Chondrocyte (in vitro differentiated cells): ENCODE measurements around the gene COMMD1. TPM values are rescaled to one million over a fixed set of nuclear protein-coding genes. Genes with fewer than 3 reads are reported as not detected.
"Not testable (repeated sequence)": the region's sequence is repeated elsewhere in the genome, so short reads cannot be mapped to it uniquely, and the experiment has no call there.

Source experiments
- DNase-seq: peaks from one replicate; pipeline ENCODE4 v3.0.0; 2021; ENCODE audit warnings: mixed read lengths, low spot score
- H3K27ac Mint-ChIP-seq: one replicate; pipeline ENCODE4 v1.8.0; 2021; ENCODE audit warnings: mild to moderate bottlenecking, moderate library complexity, mixed read lengths; ENCODE audit not compliant: unreplicated experiment
- H3K27me3 Mint-ChIP-seq: 2 replicates; pipeline ENCODE4 v1.8.0; 2021; ENCODE audit warnings: low read depth, mixed read lengths
- H3K36me3 Mint-ChIP-seq: 2 replicates; pipeline ENCODE4 v1.8.0; 2021; ENCODE audit warnings: low read depth, mixed read lengths
- H3K4me1 Mint-ChIP-seq: 2 replicates; pipeline ENCODE4 v1.8.0; 2021; ENCODE audit warnings: low read depth, mild to moderate bottlenecking, mixed read lengths
- H3K4me3 Mint-ChIP-seq: one replicate; pipeline ENCODE4 v1.8.0; 2021; ENCODE audit warnings: mild to moderate bottlenecking, moderate library complexity, mixed read lengths; ENCODE audit not compliant: unreplicated experiment
- H3K9me3 Mint-ChIP-seq: 2 replicates; pipeline ENCODE4 v1.8.0; 2021; ENCODE audit warnings: low read depth, mixed read lengths
- total RNA-seq: library from RNA; stranded (reverse); gene quantifications from 3 replicates; pipeline ENCODE4 v1.2.1, GENCODE V29; 2021
- TF ChIP-seq, protein P1 (sequence below): fragments of 200-600 bp; sonication (generic); IDR thresholded peaks from 2 replicates; pipeline ENCODE4 v1.5.0; 2021; ENCODE audit warnings: antibody characterized with exemption, mild to moderate bottlenecking, moderate library complexity

The COMMD1 gene
- total RNA-seq, 1 donor from 2014 or later: 37.0 TPM

DNA sequence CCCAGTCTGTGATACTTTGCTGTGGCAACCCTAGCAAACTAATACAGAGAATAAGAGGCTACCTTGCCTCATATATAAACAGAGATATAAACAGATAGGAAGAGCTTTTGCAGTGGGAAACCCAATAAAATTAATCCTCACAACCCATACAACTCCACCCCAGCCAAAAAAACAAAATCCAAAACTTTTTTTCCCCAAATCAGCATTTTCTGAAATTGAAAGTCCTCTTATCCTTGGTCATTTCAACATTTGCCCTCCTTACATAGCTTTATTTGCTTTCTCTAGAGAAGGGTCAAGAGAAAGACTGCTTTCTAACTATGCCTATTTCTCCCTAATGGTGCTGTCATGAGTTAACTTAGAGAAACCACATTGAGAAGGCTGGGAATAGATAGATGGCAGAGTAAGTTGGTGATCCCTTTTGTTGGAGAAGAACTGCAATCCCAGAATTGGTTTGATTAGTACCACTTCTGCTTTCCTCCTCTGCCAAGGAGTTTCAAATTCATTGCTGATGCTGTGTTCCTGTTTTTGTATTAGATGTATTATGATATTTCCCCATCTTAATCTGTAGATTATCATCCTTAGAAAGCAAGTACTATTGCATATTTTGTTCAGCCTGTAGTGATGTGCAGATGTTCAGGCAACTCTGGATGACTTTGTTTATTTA lies 214.0 kb downstream of the COMMD1 start:
- Mint-ChIP-seq H3K4me1 (peaks cover 2% of the 10 kb centered on the region), H3K27me3 (no peaks in the 10 kb centered on the region), H3K4me3 (no peak overlapping the region), H3K36me3 (peaks cover 3% of the 10 kb centered on the region), H3K9me3 (peaks cover 4% of the 10 kb centered on the region), H3K27ac (no peak overlapping the region)
- no peak for DNase-seq
- TF ChIP-seq, protein P1, sequence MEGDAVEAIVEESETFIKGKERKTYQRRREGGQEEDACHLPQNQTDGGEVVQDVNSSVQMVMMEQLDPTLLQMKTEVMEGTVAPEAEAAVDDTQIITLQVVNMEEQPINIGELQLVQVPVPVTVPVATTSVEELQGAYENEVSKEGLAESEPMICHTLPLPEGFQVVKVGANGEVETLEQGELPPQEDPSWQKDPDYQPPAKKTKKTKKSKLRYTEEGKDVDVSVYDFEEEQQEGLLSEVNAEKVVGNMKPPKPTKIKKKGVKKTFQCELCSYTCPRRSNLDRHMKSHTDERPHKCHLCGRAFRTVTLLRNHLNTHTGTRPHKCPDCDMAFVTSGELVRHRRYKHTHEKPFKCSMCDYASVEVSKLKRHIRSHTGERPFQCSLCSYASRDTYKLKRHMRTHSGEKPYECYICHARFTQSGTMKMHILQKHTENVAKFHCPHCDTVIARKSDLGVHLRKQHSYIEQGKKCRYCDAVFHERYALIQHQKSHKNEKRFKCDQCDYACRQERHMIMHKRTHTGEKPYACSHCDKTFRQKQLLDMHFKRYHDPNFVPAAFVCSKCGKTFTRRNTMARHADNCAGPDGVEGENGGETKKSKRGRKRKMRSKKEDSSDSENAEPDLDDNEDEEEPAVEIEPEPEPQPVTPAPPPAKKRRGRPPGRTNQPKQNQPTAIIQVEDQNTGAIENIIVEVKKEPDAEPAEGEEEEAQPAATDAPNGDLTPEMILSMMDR: no peak

DNA sequence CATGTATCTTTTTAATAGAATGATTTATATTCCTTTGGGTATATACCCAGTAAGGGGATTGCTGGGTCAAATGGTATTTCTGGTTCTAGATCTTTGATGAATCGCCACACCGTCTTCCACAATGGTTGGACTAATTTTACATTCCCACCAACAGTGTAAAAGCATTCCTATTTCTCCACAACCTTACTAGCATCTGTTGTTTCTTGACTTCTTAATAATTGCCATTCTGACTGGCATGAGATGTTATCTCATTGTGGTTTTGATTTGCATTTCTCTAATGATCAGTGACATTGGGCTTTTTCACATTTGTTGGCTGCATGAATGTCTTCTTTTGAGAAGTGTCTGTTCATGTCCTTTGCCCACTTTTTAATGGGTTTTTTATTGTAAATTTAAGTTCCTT lies 220.8 kb downstream of the COMMD1 start:
- not testable (repeated sequence) for DNase-seq, H3K4me1 Mint-ChIP-seq, H3K27ac Mint-ChIP-seq, H3K4me3 Mint-ChIP-seq, H3K27me3 Mint-ChIP-seq, H3K36me3 Mint-ChIP-seq
- H3K9me3 Mint-ChIP-seq: peaks cover 11% of the 10 kb centered on the region

DNA sequence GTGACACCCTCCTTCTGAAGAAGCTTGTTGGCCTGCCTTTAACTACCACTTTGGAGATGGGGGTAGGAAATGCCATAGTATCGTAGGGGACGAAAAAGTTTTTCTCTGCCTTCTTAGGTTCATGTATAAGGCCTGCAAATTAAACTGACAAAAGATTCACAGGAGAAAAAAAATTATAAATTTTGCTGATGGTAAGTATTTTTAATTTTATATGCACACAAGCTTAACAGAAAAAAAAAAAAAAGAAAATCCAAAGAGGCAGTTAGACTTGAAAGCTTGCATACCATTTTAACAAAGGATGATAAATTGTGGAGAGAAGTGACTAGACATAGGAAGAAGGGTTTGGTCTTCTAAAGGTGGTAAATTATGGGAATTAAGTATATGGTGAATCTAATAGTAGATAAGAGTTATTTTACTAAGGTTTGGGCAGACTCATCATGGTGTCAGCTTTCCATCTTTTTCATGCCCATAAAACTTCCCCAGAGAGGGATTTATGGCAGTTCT lies 227.9 kb downstream of the COMMD1 start:
- TF ChIP-seq, protein P1: no peak
- no peak overlapping the region for H3K4me3 Mint-ChIP-seq
- no peak for DNase-seq
- H3K4me1 Mint-ChIP-seq: peaks cover 13% of the 10 kb centered on the region
- no peak overlapping the region for H3K27ac Mint-ChIP-seq
- no peaks in the 10 kb centered on the region for H3K27me3 Mint-ChIP-seq
- peaks cover 2% of the 10 kb centered on the region for H3K36me3 Mint-ChIP-seq
- H3K9me3 Mint-ChIP-seq: no peaks in the 10 kb centered on the region

DNA sequence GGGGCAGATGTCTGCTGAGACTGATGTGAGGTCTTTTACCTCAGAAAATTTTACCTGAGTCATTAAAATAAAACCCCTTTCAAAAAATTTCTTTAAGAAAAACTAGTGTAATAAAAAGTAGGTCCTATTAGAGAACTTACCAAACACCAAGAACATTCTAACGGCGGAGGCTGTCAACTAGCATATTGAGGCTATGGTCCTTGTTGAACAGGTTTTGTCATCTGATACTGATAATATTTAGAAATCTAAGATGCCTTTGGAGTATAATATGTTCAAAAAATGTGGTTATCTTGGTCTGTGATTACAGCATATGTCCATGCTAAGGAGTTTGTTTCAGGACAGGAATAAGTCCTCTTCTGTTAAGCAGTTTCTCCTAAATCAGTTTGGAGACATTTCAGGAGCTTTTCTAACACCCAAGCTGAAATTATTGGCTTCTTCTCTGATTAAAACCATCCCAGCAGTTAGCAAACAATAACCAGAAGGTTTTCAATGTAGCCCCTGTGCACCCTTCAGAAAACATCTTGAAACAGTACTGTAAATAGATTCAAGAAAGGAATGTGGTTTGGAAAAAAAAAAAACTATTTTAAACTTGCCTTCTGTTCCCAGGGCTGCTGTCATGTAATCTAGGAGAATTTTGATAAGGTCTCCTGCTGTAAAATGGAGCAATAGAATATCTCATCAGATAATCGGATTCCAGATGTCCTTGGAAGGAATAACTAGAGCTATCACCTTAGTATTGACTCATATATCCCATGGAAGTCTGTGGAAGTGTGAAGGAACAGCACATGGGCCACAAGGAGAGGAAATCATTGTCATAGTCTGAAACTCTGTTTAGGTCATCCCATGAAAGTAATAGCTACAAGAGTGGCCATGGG lies 231.7 kb downstream of the COMMD1 start:
- Mint-ChIP-seq H3K9me3 (no peaks in the 10 kb centered on the region), H3K36me3 (peaks cover 2% of the 10 kb centered on the region), H3K27me3 (no peaks in the 10 kb centered on the region), H3K4me3 (no peak overlapping the region), H3K27ac (peak overlapping the region; percentile 24), H3K4me1 (peaks cover 29% of the 10 kb centered on the region)
- TF ChIP-seq, protein P1: no peak
- no peak for DNase-seq

DNA sequence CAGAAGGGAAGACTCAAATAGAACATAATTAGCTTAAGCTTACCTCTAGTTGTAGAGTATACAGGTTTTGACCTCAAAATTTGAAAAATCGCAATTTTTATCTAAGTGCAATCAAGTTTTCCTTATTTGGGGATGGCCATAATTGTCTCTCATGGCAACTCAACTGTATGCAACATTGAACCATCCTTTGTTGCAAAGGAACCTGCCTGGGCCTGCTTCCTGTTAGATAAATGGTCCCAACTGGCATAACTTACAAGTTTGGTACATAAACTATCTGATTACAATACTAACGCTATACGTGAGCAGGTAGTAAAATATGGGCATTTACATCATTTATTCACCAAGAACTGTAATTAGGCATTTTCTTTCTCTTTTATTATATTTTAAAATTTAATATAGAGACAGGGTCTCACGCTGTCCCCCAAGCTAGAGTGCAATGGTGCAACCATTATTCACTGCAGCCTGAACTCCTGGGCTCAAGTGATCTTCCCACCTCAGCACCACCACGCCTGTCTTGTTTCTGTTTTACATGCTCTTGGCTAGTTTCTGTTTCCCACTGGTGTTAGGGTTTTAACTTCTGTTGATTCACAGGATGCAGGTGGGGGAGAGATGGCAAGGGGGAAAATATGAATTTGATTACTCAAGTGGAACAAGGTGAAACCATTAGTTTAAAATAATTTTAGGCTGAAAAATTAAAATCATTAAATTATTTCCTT lies 235.1 kb downstream of the COMMD1 start:
- TF ChIP-seq, protein P1: no peak

More for the DNA sequence above, 235.1 kb downstream of the COMMD1 start:
- DNase-seq: no peak
- peaks cover 2% of the 10 kb centered on the region for H3K36me3 Mint-ChIP-seq
- no peaks in the 10 kb centered on the region for H3K9me3 Mint-ChIP-seq
- H3K4me3 Mint-ChIP-seq: no peak overlapping the region
- H3K4me1 Mint-ChIP-seq: peaks cover 29% of the 10 kb centered on the region
- no peak overlapping the region for H3K27ac Mint-ChIP-seq
- H3K27me3 Mint-ChIP-seq: no peaks in the 10 kb centered on the region
